Tibial artery (tissue), 4 donors: ENCODE results near the gene CALHM5.

Experiments used
- DNase-seq, 2 donors: peaks; one replicate each; pipeline ENCODE4 v3.0.0-alpha.2; 2019
- H3K27ac ChIP-seq, 2 donors: fragments of 200-600 bp; sonication (generic) in 1 of 2; 1 replicate in 1 of 2; 2 replicates in 1 of 2; pipeline ENCODE4 v1.5.1; 2018 to 2019; ENCODE audit warnings: mild to moderate bottlenecking in 1 of 2
- H3K27me3 ChIP-seq, 2 donors: fragments of 200-600 bp; sonication (generic) in 1 of 2; one replicate each; pipeline versions ENCODE4 v1.5.1 to v1.6.0; 2016 to 2019
- H3K36me3 ChIP-seq, 3 donors: fragments of 200-600 bp; sonication (generic) in 2 of 3; one replicate each; pipeline ENCODE4 v1.5.1; 2016 to 2019; ENCODE audit warnings: mild to moderate bottlenecking in 2 of 3
- H3K4me1 ChIP-seq, 4 donors: fragments of 200-600 bp; sonication (generic) in 2 of 4; 1 replicate in 3 of 4; 2 replicates in 1 of 4; pipeline ENCODE4 v1.5.1; 2016 to 2019
- H3K4me3 ChIP-seq, 2 donors: fragments of 200-600 bp; sonication (generic) in 1 of 2; 1 replicate in 1 of 2; 2 replicates in 1 of 2; pipeline ENCODE4 v1.5.1; 2018 to 2019; ENCODE audit warnings: mild to moderate bottlenecking in 2 of 2
- H3K9me3 ChIP-seq, 3 donors: fragments of 200-600 bp; sonication (generic) in 1 of 3; one replicate each; pipeline ENCODE4 v1.5.1; 2016 to 2019
- CTCF ChIP-seq, 2 experiments: fragments of 200-600 bp in 1 of 2; fragments of 450-650 bp in 1 of 2; IDR thresholded peaks; one replicate each; pipeline ENCODE4 v1.5.1; 2017 to 2019; ENCODE audit warnings: antibody characterized with exemption in 2 of 2, mild to moderate bottlenecking in 1 of 2, moderate library complexity in 1 of 2
- intact Hi-C: fragments of 100-400 bp; cut with DNase I; formaldehyde crosslinking; loops from one replicate; pipeline ENCODE4 v1.15.0; 2023; ENCODE audit warnings: low total_unique reads

The CALHM5 gene

GRCh38 chr6:116511424-116512110 is at the start of gene CALHM5:
TSS of gene CALHM5 (plus strand) at chr6:116511639. CDS start at chr6:116511697, 58 bp downstream.
- TF ChIP-seq CTCF (IDR thresholded peaks at IDR 0.05) = peak; percentile 72 to 79
- Histone ChIP-seq H3K27ac (peak within 1 kb of the TSS; percentile 83 to 92), H3K4me1 (peaks cover 0 to 28% (median 6%) of the 10 kb centered on the region in 4 donors), H3K27me3 (no peaks in the 10 kb centered on the region), H3K9me3 (no peaks in the 10 kb centered on the region), H3K36me3 (peaks cover 6 to 9% (median 7%) of the 10 kb centered on the region in 3 donors), H3K4me3 (peak within 1 kb of the TSS; percentile 55 to 63)
- intact Hi-C loops = loop anchor here (10.0 kb wide), 1 partner anchor 137 kb away; the partner anchor contains the start of gene DSE
- peak; percentile 55 to 74 for DNase-seq

GRCh38 chr6:116461932-116462885 is 49.2 kb upstream of the CALHM5 start:
- Histone ChIP-seq H3K4me3 (peak overlapping the region; percentile 40 to 55), H3K9me3 (no peaks in the 10 kb centered on the region), H3K4me1 (peaks cover 0 to 10% (median 8%) of the 10 kb centered on the region in 4 donors), H3K27me3 (peaks cover 0 to 12% of the 10 kb centered on the region in 2 donors), H3K27ac (no peak overlapping the region), H3K36me3 (no peaks in the 10 kb centered on the region)
- peak in 1 of 2 donors; percentile 67 for DNase-seq
- no peak for TF ChIP-seq CTCF (IDR thresholded peaks at IDR 0.05)
- intact Hi-C loops = no loop called here

- no peak for DNase-seq
- intact Hi-C loops = no loop called here
- no peaks in the 10 kb centered on the region for H3K36me3 ChIP-seq
- peaks cover 0 to 10% (median 8%) of the 10 kb centered on the region in 4 donors for H3K4me1 ChIP-seq
- H3K27ac ChIP-seq = no peak overlapping the region
- H3K9me3 ChIP-seq = no peaks in the 10 kb centered on the region
- H3K4me3 ChIP-seq = no peak overlapping the region
- H3K27me3 ChIP-seq = peaks cover 0 to 12% of the 10 kb centered on the region in 2 donors
- no peak for TF ChIP-seq CTCF (IDR thresholded peaks at IDR 0.05)
Observed at GRCh38 chr6:116463301-116463700, 48.1 kb upstream of the CALHM5 start.

- Histone ChIP-seq H3K36me3 (no peaks in the 10 kb centered on the region), H3K4me3 (no peak overlapping the region), H3K27ac (no peak overlapping the region), H3K4me1 (peaks cover 0 to 10% (median 8%) of the 10 kb centered on the region in 4 donors), H3K9me3 (no peaks in the 10 kb centered on the region), H3K27me3 (peaks cover 0 to 12% of the 10 kb centered on the region in 2 donors)
- intact Hi-C loops = no loop called here
- no peak for DNase-seq
- no peak for TF ChIP-seq CTCF (IDR thresholded peaks at IDR 0.05)
Observed at GRCh38 chr6:116465246-116465645, 46.2 kb upstream of the CALHM5 start.

GRCh38 chr6:116467096-116467495 is 44.3 kb upstream of the CALHM5 start:
- DNase-seq = no peak
- Histone ChIP-seq H3K36me3 (no peaks in the 10 kb centered on the region), H3K4me1 (peaks cover 0 to 4% (median 3%) of the 10 kb centered on the region in 4 donors), H3K9me3 (no peaks in the 10 kb centered on the region), H3K27ac (no peak overlapping the region), H3K27me3 (peaks cover 0 to 12% of the 10 kb centered on the region in 2 donors), H3K4me3 (no peak overlapping the region)
- TF ChIP-seq CTCF (IDR thresholded peaks at IDR 0.05) = no peak
- intact Hi-C loops = no loop called here
